Stimulated activated CD8-positive, alpha-beta memory T cell treated with anti-CD3 and anti-CD28 coated beads, Interleukin-4, amount 100 ng/mL, for 1 hour (primary cell): Measurements from ENCODE around the gene PLXNB2.
A peak's percentile ranks its signal among the peaks of the same experiment; 100 is the strongest.
"Not testable (repeated sequence)": the region's sequence is repeated elsewhere in the genome, so short reads cannot be mapped to it uniquely, and the experiment has no call there.

Experiments
- DNase-seq, 2 donors: peaks; one replicate each; pipeline ENCODE4 v3.0.0-alpha.2; 2020; ENCODE audit warnings: low read depth in 2 of 2, low spot score in 1 of 2

Gene PLXNB2, protein sequence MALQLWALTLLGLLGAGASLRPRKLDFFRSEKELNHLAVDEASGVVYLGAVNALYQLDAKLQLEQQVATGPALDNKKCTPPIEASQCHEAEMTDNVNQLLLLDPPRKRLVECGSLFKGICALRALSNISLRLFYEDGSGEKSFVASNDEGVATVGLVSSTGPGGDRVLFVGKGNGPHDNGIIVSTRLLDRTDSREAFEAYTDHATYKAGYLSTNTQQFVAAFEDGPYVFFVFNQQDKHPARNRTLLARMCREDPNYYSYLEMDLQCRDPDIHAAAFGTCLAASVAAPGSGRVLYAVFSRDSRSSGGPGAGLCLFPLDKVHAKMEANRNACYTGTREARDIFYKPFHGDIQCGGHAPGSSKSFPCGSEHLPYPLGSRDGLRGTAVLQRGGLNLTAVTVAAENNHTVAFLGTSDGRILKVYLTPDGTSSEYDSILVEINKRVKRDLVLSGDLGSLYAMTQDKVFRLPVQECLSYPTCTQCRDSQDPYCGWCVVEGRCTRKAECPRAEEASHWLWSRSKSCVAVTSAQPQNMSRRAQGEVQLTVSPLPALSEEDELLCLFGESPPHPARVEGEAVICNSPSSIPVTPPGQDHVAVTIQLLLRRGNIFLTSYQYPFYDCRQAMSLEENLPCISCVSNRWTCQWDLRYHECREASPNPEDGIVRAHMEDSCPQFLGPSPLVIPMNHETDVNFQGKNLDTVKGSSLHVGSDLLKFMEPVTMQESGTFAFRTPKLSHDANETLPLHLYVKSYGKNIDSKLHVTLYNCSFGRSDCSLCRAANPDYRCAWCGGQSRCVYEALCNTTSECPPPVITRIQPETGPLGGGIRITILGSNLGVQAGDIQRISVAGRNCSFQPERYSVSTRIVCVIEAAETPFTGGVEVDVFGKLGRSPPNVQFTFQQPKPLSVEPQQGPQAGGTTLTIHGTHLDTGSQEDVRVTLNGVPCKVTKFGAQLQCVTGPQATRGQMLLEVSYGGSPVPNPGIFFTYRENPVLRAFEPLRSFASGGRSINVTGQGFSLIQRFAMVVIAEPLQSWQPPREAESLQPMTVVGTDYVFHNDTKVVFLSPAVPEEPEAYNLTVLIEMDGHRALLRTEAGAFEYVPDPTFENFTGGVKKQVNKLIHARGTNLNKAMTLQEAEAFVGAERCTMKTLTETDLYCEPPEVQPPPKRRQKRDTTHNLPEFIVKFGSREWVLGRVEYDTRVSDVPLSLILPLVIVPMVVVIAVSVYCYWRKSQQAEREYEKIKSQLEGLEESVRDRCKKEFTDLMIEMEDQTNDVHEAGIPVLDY (N-terminal part only)

DNA sequence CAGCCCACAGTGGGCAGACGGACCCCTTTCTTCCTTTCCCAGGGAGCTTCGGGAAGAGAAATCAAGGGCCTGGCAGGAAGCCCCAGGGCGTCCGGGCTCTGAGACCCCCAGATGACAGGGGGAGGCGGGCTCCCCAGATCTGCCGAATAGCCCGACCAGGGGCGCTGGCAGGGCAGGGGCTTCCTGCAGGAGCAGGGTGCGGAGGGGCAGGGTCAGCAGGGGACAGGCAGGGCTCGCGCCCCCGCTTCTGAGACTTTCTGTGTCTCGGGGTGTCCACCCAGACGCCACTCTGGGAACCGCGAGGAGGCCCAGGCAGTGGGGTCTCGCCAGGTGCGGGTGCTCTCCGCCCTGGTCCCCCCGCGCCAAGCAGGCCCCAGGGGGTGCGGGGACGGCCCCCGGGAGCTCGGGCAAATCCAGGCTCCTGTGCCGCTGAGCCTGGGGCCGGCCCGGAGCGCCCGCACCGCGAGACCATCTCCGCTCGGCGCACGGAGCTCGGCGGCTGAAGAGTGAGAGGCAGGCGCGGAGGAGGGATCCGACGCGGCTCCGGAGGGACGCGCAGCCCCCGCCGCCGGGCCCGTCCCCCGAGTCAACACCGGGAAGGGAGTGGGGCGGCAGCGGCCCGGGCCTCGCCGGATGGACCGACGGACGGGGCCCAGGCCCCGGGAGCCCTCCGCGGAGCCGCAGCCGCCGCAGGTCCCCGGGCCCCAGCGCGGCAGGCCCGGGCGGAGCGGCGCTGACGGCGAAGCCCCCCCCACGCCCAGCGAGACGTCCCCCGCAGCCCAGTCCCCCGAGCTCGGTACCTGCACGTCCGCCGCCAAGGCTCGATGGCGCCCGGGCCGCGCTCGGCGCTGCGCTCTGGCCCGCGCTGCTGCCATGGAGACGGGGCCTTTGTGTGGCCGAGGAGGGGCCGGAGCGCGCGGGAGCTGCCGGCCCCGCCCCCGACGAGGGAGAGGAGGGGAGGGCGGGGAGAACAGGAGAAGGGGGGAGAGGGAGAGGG, at the start of gene PLXNB2:
Gene PLXNB2 (minus strand): TSS at position 894 of the 997 bp plus-strand sequence. CDS start 17,062 bp downstream, outside the sequence.
- no peak for DNase-seq

DNA sequence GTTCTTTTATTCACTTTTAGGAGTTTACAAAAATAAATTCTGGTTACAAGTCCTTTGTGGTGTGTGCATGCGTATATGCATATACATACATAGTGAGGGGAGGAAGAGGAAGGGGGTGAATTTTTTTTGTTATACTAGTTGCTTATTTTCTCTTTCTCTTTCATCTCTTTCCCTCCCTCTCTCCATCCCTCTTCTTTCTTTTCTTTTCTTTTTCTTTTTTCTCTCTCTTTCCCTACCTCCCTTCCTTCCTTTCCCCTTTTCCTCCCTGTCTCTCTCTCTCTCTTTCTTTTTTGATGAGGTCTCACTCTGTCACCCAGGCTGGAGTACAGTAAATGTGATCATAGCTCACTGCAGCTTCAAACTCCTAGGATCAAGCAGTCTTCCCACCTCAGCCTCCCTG, 49.8 kb upstream of the PLXNB2 start:
- no peak for DNase-seq

DNA sequence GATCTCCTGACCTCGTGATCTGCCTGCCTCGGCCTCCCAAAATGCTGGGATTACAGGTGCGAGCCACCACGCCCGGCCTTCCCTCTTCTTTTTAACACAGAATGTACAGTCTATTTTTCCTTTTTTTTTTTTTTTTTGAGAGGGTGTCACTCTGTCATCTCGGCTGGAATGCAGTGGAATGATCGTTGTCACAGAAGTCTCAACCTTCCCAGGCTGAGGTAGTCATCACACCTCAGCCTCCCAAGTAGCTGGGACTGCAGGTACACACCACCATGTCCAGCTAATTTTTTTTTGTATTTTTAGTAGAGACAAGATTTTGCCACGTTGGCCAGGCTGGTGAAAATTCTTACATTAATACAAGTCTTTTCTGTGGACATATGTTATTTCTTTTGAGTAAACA, 48.7 kb upstream of the PLXNB2 start:
- no peak for DNase-seq

DNA sequence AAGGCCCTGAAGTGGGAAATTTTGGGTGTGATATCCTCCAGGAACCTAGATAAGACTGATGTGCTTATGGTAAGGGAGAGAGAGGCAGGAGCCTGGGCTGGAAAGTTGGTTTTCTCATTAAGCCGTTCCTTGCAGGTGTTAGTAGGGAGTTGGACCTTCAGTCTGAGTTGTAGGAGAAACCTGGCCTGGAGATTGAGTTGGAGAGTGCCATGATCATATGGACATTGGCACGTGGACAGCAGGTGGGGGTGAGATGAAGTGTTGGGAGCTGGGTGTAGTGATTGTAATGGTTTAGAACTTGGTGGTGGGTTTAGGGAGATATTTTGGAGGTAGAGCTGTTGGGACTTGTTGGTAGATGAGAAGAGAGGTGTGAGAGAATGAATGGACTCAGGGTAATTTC, 40.6 kb upstream of the PLXNB2 start:
- no peak for DNase-seq

DNA sequence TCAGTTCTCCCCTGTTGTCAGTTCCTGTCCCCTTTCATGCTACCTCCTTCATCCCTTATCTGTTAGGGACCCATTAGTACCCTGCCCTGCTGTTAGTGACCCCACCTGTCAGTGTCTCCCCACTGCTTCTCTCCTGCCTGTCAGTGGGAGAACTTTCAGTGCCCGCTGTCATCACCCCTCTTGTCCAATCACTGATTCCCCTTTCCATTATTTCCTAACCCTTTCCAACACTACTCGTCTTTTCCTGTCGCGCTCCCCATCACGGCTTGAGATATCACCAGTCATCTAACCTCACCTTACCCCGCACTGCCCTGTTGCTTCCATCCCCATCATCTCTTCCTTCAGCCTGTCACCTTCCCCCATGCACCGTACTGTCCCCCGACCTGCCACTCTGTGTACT, 39.7 kb upstream of the PLXNB2 start:
- DNase-seq, result no peak

DNA sequence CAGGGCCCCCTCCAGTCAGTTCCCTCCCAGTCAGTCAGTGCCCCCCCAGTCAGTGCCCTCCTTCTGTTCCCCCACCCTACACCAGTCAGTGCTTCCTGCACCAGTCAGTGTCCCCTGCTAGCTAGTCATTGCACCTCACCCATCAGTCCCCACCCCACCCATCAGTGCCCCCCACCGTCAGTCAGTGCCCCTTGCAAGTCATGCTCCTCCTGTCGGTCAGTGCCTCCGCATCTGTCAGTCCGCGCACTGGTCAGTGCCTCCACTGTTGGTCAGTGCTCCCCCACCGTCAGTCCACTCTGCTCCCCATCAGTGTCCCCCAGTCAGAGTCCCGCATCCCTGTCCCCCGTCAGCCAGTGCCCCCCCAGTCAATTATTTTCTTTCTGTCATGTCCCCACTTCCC, 39.0 kb upstream of the PLXNB2 start:
- DNase-seq, result no peak

DNA sequence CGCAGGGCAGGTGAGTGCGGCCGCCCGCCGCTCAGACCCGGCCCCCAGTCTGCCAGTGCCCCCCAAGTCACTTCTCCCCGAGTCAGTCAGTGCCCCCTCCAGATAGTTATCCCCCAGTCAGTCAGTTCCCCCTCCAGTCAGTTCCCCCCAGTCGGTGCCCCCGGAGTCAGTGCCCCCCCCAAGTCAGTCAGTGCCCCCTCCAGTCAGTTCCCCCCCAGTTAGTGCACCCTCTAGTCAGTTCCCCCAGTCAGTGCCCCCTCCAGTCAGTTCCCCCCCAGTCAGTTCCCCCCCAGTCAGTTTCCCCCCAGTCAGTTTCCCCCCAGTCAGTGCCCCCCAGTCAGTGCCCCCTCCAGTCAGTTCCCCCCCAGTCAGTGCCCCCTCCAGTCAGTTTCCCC, 36.1 kb upstream of the PLXNB2 start:
- DNase-seq, result no peak

DNA sequence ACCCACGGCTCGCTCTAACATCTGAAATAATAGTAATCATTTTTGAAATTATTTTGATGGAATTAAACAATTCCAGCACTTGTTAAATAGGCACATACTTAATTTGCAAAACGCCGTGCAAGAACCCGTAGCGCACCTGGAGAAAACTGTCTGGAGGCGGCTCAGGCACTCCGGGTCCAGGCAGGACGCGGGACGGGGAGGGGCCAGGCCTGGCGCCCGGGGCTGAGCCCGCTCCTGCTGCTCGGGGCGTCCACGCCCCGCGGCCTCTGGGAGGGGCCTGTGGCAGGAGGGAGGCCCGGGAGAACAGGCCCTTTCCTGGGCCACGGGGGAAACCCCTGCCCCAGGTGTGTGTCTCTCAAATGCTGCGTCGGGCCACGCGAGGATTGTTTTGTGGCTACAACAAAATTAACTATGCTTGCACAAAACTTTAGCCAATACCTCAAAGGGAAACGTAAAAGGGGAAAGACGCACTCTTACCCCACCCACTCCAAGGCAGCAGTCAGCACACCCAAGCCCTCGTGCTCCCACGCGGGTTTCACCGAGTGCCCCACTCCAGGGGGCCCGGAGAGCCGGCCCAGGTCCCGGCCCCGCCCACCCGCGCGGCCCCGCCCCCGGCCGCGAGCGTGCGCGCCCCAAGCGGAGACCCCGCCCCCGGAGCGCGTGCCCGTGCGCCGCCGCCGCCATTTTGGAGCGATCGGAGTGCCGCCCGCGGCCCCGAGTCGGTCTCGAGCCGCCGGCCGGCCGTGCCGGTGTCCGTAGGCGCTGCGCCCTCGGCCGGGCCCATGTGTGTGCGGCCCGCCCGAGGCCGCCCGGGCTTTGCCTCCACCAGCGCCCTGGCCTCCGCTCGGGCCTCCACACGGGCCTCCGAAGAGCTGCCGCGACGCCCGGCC, 35.5 kb upstream of the PLXNB2 start, which contains the start of gene PPP6R2:
Gene PPP6R2 (plus strand): TSS at position 677 of the 890 bp plus-strand sequence. CDS start 50,582 bp downstream, outside the sequence.
- DNase-seq, result peak; percentile 74 to 77

DNA sequence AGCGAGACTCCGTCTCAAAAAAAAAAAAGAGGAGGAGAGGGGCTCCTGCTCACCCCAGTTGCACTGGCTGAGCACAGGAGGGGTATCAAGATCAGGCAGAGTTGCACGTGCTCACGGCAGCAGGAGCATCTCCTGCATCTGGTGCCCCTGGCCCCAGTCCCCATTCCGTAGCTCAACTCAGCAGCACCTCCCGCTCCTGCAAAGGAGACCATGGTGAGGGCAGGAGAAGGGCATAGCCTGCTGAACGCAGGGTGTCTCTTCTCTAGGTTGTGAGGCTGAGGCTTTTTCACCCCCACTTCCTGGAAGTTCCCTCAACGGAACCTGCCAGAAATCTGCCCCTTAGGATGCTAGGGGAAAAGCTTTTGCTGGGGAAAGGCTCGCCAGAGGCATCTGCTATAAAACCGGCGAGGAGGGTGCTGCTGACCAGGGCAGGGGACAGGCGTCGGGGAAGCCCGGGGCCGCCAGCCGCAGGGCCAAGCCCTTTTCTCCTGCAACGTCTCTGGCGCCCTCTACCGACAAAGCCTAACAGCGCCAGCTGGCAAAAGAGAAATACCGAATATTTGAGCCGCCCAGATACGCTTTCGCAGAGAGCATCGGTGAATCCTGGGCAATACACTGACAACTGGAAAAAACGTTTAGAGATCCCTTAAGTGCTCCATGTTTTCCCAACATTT, 34.7 kb upstream of the PLXNB2 start:
- DNase-seq, result peak; percentile 79 to 83

DNA sequence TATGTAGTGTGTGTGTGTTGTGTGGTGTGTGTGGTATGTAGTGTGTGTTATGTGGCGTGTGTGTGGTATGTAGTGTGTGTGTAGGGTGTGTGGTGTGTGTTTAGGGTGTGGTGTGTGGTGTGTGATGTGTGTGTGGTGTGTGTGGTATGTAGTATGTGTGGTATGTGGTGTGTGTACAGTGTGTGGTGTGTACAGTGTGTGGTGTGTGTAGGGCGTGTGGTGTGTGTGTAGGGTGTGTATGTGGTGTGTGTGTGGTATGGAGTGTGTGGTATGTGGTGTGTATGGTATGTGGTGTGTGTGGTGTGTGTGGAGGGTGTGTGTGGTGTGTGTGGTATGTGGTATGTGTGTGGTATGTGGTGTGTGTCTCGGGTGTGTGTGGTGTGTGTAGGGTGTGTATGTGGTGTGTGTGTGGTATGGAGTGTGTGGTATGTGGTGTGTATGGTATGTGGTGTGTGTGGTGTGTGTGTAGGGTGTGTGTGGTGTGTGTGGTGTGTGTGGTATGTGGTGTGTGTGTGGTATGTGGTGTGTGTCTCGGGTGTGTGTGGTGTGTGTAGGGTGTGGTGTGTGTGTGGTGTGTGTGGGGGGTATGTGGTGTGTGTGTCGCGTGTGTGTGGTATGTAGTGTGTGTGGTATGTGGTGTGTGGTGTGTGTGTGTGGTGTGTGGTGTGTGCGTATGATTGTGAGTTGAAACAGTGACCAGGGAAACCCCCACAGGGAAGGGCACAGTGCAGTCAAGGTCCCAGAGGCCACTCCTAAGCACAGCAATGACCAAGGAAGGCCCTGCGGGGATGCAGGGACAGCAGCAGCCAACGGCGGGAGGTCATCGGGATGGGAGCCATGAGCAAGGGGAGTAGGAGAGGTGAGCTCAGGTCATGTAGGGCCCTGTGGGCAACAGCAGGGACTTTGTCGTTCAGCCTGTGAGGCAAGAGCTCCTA, 32.8 kb upstream of the PLXNB2 start:
- DNase-seq, result no peak

DNA sequence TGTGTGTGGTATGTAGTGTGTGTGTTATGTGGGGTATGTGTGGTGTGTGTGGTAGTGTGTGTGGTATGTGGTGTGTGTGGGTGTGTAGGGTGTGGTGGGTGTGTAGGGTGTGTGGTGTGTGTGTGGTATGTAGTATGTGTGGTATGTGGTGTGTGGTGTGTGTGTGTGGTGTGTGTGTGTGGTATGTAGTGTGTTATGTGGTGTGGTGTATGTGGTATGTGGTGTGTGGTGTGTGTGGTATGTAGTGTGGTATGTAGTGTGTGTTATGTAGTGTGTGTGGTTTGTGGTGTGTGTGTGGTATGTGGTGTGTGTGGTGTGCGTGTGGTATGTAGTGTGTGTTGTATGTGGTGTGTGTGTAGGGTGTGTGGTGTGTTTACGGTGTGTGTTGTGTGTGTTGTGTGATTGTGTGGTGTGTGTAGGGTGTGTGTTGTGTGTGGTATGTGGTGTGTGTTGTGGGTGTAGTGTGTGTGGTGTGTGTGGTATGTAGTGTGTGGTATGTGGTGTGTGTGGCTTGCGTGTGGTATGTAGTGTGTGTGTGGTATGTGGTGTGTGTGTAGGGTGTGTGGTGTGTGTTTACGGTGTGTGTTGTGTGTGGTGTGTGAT, 31.5 kb upstream of the PLXNB2 start:
- DNase-seq, result no peak

DNA sequence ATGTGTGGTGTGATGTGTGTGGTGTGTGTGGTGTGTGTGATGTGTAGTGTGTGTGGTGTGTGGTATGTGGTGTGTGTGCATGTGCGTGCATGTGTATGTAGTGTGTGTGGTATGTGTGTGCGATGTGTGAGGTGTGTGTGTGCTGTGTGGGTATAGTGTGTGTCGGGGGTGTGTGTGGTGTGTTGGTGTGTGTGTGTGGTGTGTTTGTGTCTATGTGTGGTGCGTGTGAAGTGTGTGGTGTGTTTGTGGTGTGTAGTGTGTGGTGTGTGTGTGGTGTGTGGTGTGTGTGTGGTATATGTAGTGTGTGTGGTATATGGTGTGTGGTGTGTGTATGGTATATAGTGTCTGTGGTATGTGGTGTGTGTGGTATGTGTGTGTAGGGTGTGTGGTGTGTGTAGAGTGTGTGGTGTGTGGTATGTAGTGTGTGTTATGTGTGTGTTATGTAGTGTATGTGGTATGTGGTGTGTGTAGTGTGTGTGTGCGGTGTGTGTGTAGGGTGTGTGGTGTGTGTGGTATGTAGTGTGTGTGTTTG, 30.7 kb upstream of the PLXNB2 start:
- DNase-seq, result no peak

DNA sequence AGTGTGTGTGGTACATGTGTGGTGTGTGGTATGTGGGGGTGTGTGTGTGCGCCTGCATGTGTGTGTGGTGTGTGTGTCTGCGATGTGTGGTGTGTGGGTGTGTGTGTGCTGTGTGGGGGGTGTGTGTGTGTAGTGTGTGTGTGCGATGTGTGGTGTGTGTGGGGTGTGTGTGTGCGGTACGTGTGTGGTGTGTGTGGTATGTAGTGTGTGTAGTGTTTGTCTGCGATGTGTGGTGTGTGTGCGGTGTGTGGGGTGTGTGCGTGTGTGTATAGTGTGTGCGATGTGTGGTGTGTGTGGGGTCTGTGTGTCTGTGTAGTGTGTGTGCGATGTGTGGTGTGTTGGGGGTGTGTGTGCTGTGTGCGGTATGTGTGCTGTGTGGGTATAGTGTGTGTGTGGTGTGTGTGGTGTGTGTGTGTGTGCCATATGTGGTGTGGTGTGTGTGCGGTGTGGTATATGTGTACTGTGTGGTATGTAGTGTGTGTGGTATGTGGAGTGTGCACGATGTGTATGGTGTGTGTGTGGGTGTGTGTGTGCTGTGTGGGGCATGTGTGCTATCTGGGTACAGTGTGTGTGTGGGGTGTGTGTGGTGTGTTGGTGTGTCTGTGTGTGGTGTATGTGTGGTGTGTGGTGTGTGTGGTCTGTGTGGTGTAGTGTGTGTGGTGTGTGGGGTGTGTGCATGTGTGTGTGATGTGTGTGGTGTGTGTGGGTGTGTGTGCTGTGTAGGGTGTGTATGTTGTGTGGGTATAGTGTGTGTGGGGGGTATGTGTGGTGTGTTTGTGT, 30.0 kb upstream of the PLXNB2 start:
- DNase-seq, result no peak

DNA sequence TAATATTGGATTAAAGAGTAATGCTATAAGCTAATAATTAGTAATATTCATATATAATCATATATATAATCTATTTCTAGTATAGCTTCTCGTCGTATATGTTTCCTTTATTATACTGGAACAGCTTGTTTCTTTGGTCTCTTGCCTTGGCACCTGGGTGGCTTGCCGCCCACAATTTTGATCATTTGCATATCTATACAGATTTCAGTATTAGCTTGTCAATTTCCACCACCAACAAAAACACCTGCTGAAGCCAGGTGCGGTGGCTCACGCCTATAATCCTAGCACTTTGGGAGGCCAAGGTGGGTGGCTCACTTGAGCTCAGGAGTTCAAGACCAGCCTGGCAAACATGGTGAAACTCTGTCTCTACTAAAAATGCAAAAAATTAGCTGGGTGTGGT, 27.0 kb upstream of the PLXNB2 start:
- not testable (repeated sequence) for DNase-seq

DNA sequence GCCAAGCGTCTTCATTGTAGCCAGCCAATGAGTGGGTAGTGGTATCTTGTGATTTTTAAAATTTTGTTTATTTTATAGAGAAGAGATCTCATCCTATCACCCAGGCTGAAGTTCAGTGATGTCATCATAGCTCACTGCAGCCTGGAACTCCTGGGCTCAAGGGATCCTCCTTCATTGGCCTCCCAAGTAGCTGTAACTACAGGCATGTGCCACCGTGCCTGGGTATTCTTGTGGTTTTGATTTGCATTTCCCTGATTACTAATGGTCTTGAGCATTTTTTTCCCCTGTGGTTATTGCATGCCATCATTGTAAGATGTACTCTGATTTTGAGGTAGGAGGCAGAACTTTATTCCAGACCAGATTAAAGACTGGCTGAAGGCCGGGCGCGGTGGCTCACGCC, 21.8 kb upstream of the PLXNB2 start:
- DNase-seq, result no peak

DNA sequence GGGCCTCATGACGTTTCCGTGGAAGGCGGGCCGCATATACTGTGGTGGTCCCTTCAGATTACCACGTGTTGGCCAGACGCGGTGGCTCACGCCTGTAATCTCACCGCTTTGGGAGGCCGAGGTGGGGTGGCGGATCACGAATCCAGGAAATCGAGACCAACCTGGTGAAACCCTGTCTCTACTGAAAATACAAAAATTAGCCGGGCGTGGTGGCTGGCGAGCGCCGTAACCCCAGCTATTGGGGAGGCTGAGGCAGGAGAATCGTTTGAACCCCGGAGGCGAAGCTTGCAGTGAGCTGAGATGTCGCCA, 20.2 kb upstream of the PLXNB2 start:
- DNase-seq, result no peak
